OCI-LY3 (cell line): ENCODE results near the gene VDAC1.

Experiments
- CTCF ChIP-seq: fragments of 200-600, 300-600 bp; sonication (generic); IDR thresholded peaks from 2 replicates; pipeline ENCODE4 v1.5.1; 2014; ENCODE audit warnings: antibody characterized with exemption, low read length, low read depth
- EZH2phosphoT487 ChIP-seq: fragments of 200-600 bp; shearing (Covaris generic); IDR thresholded peaks from 2 replicates; pipeline ENCODE4 v1.6.1; 2018; ENCODE audit warnings: antibody characterized with exemption, mixed run types, low read depth

- no peak for TF ChIP-seq CTCF
- TF ChIP-seq EZH2phosphoT487 = no peak
Measured at GRCh38 chr5:133948721-133949120, 56.1 kb downstream of the VDAC1 start.
